Retina (tissue), 1 donor: ENCODE data around the gene IL15.
"Not testable (repeated sequence)": the region's sequence is repeated elsewhere in the genome, so short reads cannot be mapped to it uniquely, and the experiment has no call there.

Experiments used
- DNase-seq: peaks from one replicate; pipeline ENCODE4 v3.0.0-alpha.2; 2016

The IL15 gene, protein sequence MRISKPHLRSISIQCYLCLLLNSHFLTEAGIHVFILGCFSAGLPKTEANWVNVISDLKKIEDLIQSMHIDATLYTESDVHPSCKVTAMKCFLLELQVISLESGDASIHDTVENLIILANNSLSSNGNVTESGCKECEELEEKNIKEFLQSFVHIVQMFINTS

DNA sequence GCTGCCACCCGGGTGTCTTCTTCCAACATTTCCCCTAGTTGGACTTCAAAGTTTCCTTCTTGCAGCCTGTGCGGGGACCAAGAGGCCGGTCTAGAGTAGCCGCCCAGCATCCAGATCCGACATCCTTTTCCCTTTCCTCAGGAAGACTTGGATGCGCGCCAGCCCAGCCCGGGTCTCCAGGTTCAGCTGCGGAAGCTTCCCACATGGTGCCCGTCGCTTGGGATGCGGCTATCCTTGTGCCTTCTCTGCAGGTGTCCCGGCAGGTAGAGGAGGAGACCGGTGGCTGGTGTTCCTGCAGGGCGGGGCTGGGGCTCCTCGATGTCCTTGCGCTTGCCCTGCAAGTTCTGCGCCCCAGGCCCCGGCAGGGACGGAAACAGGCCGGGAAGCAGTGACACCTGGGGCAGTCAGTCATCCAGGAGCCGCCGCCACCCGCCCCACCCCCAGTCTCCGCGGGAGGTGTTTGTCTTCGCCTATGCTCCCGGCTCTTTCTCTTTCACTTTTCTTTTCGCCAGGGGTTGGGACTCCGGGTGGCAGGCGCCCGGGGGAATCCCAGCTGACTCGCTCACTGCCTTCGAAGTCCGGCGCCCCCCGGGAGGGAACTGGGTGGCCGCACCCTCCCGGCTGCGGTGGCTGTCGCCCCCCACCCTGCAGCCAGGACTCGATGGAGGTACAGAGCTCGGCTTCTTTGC is at the start of gene IL15:
Gene IL15 (plus strand): TSS at position 502 of the 689 bp plus-strand sequence. CDS start 82,882 bp downstream, outside the sequence.
- peak; percentile 73 for DNase-seq

DNA sequence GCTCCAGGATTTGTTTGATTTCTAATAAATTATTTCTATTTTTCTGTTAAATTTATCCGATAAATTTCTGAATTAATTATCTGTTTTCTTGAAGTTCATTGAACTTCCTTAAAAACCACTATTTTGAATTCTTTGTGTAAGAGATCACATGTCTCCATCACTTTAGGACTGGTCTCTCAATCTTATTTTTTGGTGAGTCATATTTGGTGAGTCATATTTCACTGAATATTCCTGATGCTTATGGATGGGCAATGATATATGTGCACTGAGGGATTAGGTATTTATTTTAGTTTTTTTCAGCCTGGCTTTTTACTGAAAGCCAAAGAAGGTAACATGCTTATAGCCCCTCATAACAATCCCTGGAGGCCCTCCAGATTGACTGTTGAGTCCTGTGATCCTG is 48.5 kb upstream of the IL15 start:
- DNase-seq, result no peak

DNA sequence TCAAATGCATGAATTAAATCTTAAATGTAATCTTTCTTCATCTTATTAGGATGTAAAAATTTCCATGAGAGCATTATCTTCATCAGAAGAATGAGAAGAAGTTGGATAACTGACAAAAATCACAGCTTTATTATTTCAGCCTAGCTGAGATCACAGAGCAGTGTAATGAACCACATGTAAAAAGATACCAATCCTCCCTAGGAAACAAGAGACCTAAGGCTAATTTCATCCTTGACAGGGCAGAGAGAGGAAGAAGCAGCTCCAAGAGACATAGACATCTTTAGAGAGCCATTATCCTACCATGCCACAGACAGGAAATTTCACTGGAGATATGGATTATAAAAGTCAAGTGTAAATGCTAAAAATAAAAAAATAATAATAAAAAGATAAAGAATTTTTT is 40.9 kb upstream of the IL15 start:
- no peak for DNase-seq

DNA sequence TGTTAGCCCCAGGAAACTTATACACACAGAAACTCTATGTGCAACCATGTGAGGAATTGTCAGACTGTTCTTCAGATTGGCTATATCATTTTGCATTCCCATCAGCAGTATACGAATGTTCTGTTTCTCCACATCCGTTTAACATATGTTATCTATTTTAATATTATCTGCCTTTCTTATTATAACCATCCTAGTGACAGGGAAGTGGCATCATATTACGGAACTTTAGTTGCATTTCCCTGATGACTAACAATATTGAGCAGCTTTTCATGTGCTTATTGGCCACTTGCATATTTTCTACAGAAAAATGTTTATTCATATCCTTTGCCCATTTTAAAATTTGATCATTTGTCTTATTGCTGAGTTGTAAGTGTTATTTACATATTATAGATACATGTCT is 36.5 kb upstream of the IL15 start:
- DNase-seq, result no peak

DNA sequence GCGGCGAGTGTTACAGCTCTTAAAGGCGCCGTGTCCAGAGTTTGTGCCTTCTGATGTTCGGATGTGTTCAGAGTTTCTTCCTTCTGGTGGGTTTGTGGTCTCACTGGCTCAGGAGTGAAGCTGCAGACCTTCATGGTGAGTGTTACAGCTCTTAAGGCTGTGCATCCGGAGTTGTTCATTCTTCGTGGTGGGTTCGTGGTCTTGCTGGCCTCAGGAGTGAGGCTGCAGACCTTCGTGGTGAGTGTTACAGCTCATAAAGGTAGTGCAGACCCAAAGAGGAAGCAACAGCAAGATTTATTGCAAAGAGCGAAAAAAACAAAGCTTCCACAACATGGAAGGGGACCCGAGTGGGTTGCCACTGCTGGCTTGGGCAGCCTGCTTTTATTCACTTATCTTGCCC is 31.7 kb upstream of the IL15 start:
- DNase-seq, result not testable (repeated sequence)

DNA sequence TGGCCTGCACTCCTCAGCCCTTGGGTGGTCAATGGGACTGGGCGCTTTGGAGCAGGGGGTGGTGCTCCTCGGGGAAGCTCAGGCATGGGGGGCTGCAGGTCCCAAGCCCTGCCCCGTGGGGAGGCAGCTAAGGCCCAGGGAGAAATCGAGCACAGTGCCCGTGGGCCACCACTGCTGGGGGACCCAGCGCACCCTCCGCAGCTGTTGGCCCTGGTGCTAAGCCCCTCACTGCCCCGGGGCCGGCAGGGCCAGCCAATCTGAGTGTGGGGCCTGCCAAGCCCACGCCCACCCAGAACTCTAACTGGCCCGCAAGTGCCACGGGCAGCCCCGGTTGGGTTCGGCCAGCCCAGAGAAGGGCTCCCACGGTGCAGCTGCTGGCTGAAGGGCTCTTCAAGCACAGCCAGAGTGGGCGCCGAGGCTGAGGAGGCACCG is 30.9 kb upstream of the IL15 start:
- DNase-seq, result no peak

DNA sequence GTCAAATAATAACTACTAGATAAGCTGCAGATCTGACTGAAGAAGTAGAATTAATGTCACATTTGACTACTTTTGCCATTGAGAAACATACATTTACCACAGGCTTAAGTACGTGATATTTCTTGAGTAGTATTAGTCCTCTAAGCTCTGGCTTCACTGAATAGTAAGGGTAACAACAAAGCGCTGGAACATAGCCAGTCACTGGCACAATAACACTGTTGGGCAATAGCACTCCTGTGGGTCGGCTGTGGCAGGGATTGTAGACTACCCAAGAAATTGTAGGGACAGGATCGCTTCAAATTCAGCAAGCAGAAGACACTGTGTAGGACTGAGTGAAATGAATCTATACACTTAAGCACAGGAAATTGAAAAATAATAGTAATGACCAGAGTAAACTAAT is 27.1 kb upstream of the IL15 start:
- DNase-seq, result no peak

DNA sequence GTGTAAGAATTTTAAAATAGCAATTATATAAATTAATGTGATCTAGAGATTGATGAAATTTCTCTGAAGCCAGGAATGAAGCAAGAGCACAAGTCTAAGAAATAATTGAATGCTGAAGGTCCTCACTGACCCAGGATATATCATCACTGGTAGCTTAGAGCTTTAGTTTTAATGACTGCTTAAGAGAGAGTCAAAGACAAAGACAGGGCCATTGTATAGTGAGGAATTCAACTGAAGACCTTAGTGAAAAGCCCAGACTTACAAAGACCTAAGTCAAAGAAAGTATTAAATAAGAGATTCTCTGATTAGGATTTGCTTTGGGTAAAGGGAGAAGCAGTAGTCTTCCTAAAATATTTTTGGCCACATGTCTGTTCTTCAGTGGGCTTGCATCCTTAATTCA is 26.0 kb upstream of the IL15 start:
- DNase-seq, result no peak

DNA sequence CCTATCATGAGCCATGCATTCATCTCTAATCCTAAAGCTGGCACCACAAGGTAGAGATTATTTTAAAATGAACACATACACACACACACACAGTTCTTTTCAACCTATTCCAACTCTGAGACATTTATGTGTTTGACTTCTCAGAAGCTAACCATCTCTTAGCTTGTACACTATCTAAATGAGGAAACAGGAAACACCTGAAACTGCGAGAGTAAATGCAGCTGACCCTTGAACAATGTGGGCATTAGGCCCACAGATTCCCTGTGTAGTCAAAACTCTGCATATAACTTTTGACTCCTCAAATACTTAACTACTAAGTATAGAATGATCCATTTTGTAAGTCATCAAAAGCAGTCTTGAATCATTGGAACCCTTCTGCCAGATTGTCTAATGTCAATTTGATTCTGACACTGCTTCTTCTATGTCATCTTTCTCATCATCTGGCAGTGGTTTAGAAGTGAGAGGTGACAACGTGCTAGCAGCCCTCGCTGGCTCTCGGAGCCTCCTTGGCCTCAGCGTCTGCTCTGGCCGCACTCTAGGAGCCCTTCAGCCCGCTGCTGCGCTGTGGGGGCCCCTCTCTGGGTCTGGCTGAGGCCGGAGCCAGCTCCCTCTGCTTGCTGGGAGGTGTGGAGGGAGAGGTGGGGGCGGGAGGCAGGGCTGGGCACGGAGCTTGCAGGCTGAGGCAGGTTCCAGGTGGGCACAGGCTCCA is 21.4 kb upstream of the IL15 start:
- DNase-seq, result no peak

DNA sequence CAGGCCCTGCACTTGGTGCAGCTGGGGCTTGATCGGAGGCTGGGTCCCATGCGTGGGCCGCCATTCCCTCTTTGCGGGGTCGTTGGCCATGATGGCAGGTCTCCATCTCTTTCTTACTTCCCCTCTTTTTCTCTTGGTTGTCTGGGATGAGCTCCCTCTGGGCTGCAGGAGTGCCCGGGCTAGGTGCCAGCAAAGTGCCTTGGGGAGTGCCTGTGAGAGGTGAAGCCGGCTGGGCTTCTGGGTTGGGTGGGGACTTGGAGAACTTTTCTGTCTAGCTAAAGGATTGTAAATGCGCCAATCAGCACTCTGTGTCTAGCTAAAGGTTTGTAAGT is 20.8 kb upstream of the IL15 start:
- not testable (repeated sequence) for DNase-seq

DNA sequence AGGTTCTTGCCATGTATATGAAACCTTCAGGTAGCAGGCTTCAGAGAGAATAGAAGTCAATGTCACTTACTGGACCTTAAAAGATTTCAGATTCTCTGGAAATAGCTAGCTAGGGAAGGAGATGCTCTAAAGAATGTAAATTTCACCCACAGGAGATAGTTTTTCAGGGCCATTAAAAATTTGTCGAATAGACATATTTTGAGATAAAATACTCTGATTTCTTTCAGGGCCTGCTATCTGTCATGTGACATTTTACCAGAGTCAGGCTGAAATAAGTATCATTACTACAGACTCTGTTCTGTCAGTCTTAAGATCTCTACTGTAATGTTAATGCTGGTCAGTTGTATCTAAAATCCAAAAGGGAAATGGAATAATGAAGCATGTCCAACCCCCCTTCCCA is 15.7 kb upstream of the IL15 start:
- DNase-seq, result no peak

DNA sequence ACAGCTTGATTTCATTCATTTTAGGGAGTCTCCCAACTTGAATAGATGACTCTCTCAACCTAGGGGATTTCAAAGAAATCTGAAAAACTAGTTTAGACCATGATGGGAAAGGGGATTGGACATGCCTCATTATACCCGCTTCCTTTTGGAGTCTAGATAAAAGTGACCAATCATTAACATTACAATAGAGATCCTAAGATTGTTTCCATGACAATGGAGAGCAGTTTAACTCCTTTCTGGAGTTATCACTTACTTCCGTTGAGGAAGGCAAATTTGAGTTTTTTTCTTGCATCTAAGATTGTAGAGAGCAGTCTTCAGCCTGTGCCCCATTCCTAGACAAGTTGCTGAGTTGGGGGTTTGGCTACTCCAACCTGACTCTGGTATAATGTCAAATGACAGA is 11.4 kb upstream of the IL15 start:
- DNase-seq, result no peak

DNA sequence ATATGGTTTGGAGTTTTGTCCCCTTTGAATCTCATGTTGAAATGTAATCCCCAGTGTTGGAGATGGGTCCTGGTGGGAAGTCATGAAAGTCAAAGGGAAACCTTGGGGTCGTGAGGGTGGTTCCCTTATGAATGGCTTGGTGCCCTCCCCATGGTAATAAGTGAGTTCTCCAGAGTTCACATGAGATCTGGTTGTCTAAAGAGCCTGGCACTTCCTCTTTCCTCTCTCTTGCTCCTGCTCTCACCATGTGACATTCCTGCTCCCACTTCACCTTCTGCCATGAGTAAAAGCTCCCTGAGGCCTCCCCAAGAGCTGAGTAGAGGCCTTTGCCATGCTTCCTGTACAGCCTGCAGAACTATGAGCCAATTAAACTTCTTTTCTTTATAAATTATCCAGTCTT is 5.5 kb upstream of the IL15 start:
- DNase-seq, result no peak

DNA sequence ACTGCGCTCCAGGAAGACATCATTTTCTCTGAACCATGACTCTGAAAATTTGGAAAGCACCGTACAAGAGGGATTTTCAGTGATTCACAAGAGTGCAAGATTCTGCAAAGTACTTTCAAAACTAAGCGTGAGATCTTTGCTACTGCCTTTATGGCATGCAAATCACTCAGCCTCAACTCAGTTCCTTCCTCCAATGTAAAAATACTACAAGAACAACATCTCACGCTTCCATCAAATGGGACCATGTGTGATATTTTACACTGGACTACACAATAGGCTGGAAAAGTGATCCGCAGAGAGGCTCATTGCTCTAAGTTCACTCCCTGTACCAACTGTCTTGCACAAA is 674 bp upstream of the IL15 start:
- DNase-seq, result no peak

DNA sequence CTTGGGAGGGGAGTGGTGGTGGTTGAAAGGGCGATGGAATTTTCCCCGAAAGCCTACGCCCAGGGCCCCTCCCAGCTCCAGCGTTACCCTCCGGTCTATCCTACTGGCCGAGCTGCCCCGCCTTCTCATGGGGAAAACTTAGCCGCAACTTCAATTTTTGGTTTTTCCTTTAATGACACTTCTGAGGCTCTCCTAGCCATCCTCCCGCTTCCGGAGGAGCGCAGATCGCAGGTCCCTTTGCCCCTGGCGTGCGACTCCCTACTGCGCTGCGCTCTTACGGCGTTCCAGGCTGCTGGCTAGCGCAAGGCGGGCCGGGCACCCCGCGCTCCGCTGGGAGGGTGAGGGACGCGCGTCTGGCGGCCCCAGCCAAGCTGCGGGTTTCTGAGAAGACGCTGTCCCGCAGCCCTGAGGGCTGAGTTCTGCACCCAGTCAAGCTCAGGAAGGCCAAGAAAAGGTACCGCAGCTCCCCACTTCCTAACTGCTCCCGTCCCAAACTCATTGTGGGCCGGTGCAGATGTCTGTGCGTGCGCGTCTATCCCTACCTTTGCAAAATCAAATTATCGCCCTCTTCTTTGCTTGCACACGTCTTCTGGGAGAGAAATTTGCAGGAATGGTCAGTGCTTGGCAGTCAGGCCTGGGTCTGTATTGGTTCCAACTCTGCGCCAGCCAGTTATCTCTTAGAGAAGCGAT is 533 bp downstream of the IL15 start:
- peak; percentile 76 for DNase-seq

DNA sequence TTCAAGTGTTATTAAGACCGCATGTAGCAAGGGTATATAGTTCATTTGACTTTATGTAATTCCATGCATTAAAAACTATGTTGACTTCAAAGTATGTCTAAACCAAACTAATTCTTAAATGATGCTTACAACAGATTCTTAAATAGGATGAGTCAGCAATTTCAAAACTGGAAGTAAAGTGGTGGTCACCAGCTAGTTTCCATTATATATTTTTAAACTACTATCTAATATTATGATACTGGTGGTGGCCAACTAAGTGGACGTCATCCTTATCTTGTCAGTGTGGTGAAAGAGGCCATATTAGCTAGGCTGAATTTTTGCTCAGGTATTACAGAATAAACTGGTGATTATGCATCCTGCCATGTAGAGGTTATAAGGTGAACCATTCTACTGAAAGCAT is 1.2 kb downstream of the IL15 start:
- DNase-seq, result no peak

DNA sequence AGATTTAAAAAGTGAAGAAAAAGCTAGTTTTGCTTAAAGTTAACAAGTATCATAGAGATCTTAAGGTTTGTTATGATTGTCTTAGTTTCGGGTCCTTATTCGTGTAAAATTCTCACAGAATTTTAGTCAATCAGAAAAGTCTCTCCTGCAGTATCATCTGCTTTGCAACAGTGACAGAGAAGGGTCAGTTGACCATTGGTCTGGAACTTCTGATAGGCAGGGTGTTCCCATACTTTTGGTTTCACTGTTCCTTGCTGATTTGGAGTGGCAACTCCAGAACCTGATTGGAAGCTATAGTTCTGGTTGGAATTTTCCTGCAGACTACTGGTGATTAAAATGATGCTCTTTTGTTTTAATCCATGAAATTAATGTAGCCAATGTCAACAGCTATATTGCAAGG is 1.8 kb downstream of the IL15 start:
- no peak for DNase-seq

DNA sequence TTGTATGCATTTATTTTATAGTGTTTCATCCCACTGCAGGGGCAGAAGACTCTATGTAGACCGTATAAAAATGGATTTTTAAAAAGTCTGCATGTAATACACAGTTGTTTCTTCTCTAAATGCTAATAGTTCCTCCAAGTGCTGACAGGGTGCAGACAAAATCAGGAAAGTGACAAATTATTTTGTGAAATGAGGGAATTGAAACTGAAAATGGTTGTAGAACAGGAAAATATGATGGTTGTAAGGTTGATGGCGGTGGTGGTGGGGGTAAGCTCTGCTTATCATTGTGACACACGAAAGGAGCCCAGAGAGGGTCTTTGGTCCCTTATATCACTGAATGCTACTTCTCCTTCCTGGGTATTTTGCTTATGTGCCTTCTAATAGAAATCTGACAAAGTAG is 4.3 kb downstream of the IL15 start:
- DNase-seq, result no peak

DNA sequence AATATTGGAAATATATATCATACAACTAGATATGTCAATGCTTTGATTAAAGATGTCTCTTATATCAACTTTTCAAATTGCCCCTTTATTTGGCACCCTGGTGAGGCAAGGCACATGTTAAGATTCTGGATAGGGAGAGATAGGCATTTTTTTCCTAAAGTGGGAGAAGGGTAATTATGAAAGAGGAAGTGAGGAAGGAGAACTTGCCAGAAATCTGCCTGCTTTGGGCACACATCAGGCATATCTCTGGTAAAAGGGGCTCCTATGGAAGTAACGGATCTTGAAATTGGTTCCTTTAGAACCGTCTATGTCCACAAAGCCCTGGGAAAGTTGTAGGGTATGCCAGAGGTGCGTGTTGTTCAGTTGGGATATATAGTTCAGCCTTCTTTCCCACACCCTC is 5.7 kb downstream of the IL15 start:
- no peak for DNase-seq

DNA sequence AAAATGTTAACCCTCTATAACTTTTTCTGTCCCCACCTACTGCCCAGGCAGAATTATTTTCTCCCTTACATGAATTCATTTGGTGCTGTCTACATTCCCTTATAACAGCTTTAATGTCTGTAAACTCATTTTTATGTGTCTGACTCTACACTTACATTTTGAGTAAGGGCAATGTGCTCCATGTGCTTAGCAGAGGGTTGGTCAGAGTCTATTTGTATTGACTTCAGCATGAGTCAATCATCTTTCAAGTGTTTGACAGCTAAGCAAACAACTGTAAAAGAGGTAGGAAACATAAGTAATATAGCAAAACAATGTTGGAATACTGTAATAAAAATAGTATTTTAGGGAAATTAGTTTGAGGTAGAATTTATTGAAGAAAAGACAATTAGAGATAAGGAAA is 6.3 kb downstream of the IL15 start:
- DNase-seq, result no peak

DNA sequence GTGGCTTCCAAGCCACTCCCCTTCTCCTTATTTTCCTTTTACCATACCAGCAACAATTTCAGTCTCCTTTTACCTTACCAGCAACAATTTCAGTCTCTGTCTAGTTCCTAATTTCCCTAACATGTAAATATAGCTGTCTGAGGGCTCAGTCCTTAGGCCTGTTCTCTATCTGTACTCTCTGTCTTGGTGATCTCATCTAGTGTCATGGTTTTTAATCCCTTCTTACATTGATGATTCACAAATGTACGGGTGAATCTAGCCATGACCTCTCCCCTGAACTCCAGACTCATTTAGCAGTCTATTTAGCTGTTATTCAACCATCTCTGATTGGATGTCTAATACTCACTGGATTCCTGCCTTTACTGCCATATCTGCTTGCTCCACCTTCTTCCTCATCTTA is 7.2 kb downstream of the IL15 start:
- DNase-seq, result no peak

DNA sequence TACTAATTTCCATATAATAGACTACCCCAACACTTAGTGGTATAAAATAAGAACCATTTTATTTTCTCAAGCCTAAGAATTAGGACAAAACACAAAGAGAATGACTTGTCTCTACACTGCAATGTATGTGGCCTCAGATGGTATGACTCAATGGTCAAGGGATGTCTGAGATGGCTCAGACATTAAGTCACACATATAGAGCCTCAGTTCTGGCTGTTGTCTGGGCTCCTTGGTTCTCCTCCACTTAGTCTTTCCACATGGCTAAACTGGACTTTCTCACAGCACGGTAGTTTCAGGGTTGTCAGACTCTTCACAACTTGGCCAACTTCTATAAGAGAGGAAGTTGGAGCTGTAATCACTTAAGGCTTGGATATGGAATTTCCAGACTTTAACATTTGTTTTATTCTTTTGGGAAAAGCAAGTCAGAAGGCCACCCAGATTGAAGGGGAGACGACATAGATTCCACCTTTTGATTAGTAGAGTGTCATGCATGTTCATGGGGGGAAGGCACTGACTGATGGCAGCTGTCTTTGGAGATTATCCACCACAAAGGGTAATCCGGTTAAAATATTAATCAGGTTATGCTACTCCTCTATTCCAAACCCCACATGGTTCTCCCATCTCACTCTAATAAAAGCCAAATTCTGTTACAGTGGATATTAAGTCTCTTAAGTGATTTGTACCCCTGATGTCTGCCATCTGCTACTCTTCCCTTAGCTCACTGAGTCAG is 9.4 kb downstream of the IL15 start:
- no peak for DNase-seq

DNA sequence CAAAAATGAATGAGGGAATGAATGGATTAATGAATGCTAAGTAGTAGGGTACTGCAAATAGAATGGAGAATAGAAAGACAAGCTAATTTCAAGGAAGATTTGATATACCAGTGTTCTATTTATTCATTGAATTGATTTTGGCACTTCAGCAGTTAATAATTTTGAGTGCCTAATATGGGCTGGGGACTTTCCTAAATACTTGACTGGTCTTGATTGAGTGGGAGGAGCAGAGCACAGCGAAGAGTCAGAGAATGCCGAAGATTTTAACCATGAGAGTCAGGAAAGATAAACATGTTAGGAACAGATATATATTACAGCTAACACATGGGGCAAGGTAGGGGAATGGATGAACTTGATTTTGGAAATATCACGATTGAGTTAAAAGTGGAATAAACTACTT is 10.6 kb downstream of the IL15 start:
- DNase-seq, result no peak
